Measurements from ENCODE around the gene MARK3. TPM values are rescaled to one million over a fixed set of nuclear protein-coding genes. Genes with fewer than 3 reads are reported as not detected.

The MARK3 gene
- total and polyA plus RNA-seq, 2 of the 13 experiments (the other 11 are each of a cell fraction or from before 2014, with no cell fraction given) = 47.7 to 56.6 TPM

GRCh38 chr14:103529383-103530365 lies 144.5 kb downstream of the MARK3 start (continued):
- TF ChIP-seq, protein P1, sequence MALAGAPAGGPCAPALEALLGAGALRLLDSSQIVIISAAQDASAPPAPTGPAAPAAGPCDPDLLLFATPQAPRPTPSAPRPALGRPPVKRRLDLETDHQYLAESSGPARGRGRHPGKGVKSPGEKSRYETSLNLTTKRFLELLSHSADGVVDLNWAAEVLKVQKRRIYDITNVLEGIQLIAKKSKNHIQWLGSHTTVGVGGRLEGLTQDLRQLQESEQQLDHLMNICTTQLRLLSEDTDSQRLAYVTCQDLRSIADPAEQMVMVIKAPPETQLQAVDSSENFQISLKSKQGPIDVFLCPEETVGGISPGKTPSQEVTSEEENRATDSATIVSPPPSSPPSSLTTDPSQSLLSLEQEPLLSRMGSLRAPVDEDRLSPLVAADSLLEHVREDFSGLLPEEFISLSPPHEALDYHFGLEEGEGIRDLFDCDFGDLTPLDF (CRISPR knock-in tag; IDR thresholded peaks at IDR 0.05) = no peak
- TF ChIP-seq NRL (CRISPR knock-in tag; IDR thresholded peaks at IDR 0.05; ENCODE audit: borderline replicate concordance) (peak; percentile 38; the same call in 1 of the 2 replicates), ZNF772 (CRISPR knock-in tag; IDR thresholded peaks at IDR 0.05) (peak; percentile 50; the same call in 1 of the 2 replicates), ARHGAP35 (CRISPR knock-in tag; IDR thresholded peaks at IDR 0.05; ENCODE audit: borderline replicate concordance) (0 out of 2 replicates have a peak, but pooled peaks have one; percentile 1)

GRCh38 chr14:103530390-103530789 lies 145.2 kb downstream of the MARK3 start:
- Histone ChIP-seq H2AFZ (ENCODE audit: low read length) (no peak overlapping the region), H3K4me3 (replicated peaks in 1 of 3; ENCODE audit: insufficient read depth in 1 of 3, low read depth in 2 of 3, low read length in 3 of 3) (peak overlapping the region; percentile 87 to 98 (median 95); a peak in 5 of 6 replicates), H3K27me3 (ENCODE audit: control insufficient read depth in 1 of 2, insufficient read depth in 2 of 2, low read length in 2 of 2) (no peaks in the 10 kb centered on the region; a peak in 1 of 5 replicates), H3K4me1 (ENCODE audit: insufficient read depth, low read length) (peaks cover 49% of the 10 kb centered on the region), H3K79me2 (ENCODE audit: insufficient read depth, low read length) (peaks cover 30% of the 10 kb centered on the region), H4K20me1 (ENCODE audit: insufficient read depth, low read length) (no peaks in the 10 kb centered on the region), H3K4me2 (ENCODE audit: low read depth, low read length) (peak overlapping the region; percentile 98), H3K27ac (ENCODE audit: extremely low read length, insufficient read depth, low read length) (no peak overlapping the region), H3K36me3 (replicated peaks in 1 of 2; ENCODE audit: control insufficient read depth in 1 of 2, insufficient read depth in 2 of 2, low read length in 2 of 2) (peaks cover 3 to 4% of the 10 kb centered on the region in 2 experiments; a peak in 3 of 5 replicates), H3K9ac (ENCODE audit: insufficient read depth, low read depth, low read length) (peak overlapping the region; percentile 85), H3K9me3 (ENCODE audit: low read length) (no peaks in the 10 kb centered on the region)
- in situ Hi-C loops (cut with HindIII; ENCODE audit: extremely low pct_ligation_motif_present, low pct_unique_long_range_greater_than_20kb) (no loop called here), intact Hi-C loops (cut with micrococcal nuclease; ENCODE audit: unreplicated experiment) (no loop called here)
- BruUV-seq (replicated peaks) = no TSS peak
- FAIRE-seq (no peak), DNase-seq (ENCODE audit: low spot score) (no peak), ATAC-seq (no peak)
- POLR2A ChIA-PET = interaction anchor here (3.2 kb wide), 1 partner anchor 9 kb away, joined by 37 read pairs; no protein-coding TSS in a partner anchor
- CTCF ChIA-PET (ENCODE audit: low intra/inter-chr PET ratio, low total read pairs) = no interaction called here
- TF ChIP-seq E2F5 (CRISPR knock-in tag; conservative IDR thresholded peaks at IDR 0.05) (0 out of 2 replicates have a peak, but pooled peaks have one; percentile 25), RARA (CRISPR knock-in tag; IDR thresholded peaks at IDR 0.05) (peak; percentile 16; the same call in 1 of the 2 replicates), SAP130 (CRISPR knock-in tag; IDR thresholded peaks at IDR 0.05; ENCODE audit: low read depth) (peak; percentile 66), SIN3A (IDR thresholded peaks at IDR 0.05; ENCODE audit: borderline replicate concordance, low read depth, low read length) (peak; percentile 85; the same call in 1 of the 2 replicates), ZNF230 (CRISPR knock-in tag; IDR thresholded peaks at IDR 0.05) (no peak), ZNF780A (CRISPR knock-in tag; IDR thresholded peaks at IDR 0.05) (no peak), ZNF256 (CRISPR knock-in tag; conservative IDR thresholded peaks at IDR 0.05) (no peak), SALL1 (CRISPR knock-in tag; IDR thresholded peaks at IDR 0.05) (peak; percentile 35; the same call in 1 of the 2 replicates), MIER2 (CRISPR knock-in tag; IDR thresholded peaks at IDR 0.05) (peak; percentile 93)
- TF ChIP-seq, protein P2, sequence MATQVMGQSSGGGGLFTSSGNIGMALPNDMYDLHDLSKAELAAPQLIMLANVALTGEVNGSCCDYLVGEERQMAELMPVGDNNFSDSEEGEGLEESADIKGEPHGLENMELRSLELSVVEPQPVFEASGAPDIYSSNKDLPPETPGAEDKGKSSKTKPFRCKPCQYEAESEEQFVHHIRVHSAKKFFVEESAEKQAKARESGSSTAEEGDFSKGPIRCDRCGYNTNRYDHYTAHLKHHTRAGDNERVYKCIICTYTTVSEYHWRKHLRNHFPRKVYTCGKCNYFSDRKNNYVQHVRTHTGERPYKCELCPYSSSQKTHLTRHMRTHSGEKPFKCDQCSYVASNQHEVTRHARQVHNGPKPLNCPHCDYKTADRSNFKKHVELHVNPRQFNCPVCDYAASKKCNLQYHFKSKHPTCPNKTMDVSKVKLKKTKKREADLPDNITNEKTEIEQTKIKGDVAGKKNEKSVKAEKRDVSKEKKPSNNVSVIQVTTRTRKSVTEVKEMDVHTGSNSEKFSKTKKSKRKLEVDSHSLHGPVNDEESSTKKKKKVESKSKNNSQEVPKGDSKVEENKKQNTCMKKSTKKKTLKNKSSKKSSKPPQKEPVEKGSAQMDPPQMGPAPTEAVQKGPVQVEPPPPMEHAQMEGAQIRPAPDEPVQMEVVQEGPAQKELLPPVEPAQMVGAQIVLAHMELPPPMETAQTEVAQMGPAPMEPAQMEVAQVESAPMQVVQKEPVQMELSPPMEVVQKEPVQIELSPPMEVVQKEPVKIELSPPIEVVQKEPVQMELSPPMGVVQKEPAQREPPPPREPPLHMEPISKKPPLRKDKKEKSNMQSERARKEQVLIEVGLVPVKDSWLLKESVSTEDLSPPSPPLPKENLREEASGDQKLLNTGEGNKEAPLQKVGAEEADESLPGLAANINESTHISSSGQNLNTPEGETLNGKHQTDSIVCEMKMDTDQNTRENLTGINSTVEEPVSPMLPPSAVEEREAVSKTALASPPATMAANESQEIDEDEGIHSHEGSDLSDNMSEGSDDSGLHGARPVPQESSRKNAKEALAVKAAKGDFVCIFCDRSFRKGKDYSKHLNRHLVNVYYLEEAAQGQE (IDR thresholded peaks at IDR 0.05; ENCODE audit: borderline replicate concordance in 1 of 2, low read depth in 1 of 2, low read length in 2 of 2) = peak; percentile 87 to 94
- 90% methylated on average over 6 of the region's 7 CpGs for WGBS (ENCODE audit: low lambda C conversion rate)
